Erythroblast (primary cell): ENCODE data around the gene CES3.

Source experiments
- GATA1 ChIP-seq: IDR thresholded peaks from 2 replicates; pipeline ENCODE4 v1.6.1; 2011; ENCODE audit warnings: low read depth, mild to moderate bottlenecking, control low read depth, low read length, moderate library complexity
- POLR2A ChIP-seq: IDR thresholded peaks from 2 replicates; pipeline ENCODE4 v1.6.1; 2011; ENCODE audit warnings: mild to moderate bottlenecking, low read length

- no peak for TF ChIP-seq POLR2A
- no peak for TF ChIP-seq GATA1
Measured at GRCh38 chr16:66950971-66951790, 9.9 kb upstream of the CES3 start.
